PC-9 (cell line): ENCODE data around the gene DLL4. TPM values are rescaled to one million over a fixed set of nuclear protein-coding genes. Genes with fewer than 3 reads are reported as not detected.

Source experiments
- BruUV-seq: library from RNA; stranded (reverse); fragments of 400-500 nt; replicated peaks from 2 replicates; lab custom pipeline; 2021; lab: Mats Ljungman, UMichigan
- CTCF ChIA-PET: fragments of 300-600 bp; sonication (Branson Sonifier 250); formaldehyde crosslinking; loops from one replicate; lab custom pipeline; 2022; ENCODE audit warnings: antibody characterized with exemption; lab: Charles Lee
- POLR2A ChIA-PET: fragments of 300-600 bp; sonication (Branson Sonifier 250); formaldehyde crosslinking; loops from one replicate; lab custom pipeline; 2022; ENCODE audit warnings: antibody characterized with exemption; ENCODE audit not compliant: unreplicated experiment; lab: Charles Lee
- DNase-seq, 2 experiments: peaks; one replicate each; pipeline versions ENCODE4 v3.0.0 to v3.0.0-alpha.2; 2015 to 2022; ENCODE audit warnings: mixed read lengths in 1 of 2
- H2AFZ ChIP-seq: fragments of 200-600 bp; sonication (generic); 2 replicates; pipeline ENCODE4 v1.8.1; 2017; ENCODE audit warnings: antibody characterized with exemption
- H3F3A ChIP-seq: fragments of 200-600 bp; sonication (generic); 2 replicates; pipeline ENCODE4 v1.8.1; 2017; ENCODE audit warnings: antibody characterized with exemption, mild to moderate bottlenecking, low read depth; ENCODE audit not compliant: insufficient read depth
- H3K27ac ChIP-seq: fragments of 200-600 bp; sonication (generic); 2 replicates; pipeline ENCODE4 v1.6.1; 2016; ENCODE audit warnings: mixed run types
- H3K27me3 ChIP-seq: fragments of 200-600 bp; sonication (generic); 2 replicates; pipeline ENCODE4 v1.6.1; 2016; ENCODE audit warnings: low read depth, mixed run types; ENCODE audit not compliant: insufficient read depth
- H3K36me3 ChIP-seq: fragments of 200-600 bp; sonication (generic); 2 replicates; pipeline ENCODE4 v1.6.1; 2016; ENCODE audit warnings: low read depth, mixed run types
- H3K4me1 ChIP-seq: fragments of 200-600 bp; sonication (generic); replicated peaks from 2 replicates; pipeline ENCODE4 v1.6.1; 2016; ENCODE audit warnings: mixed run types; ENCODE audit not compliant: insufficient read depth
- H3K4me2 ChIP-seq: fragments of 200-600 bp; sonication (generic); 2 replicates; pipeline ENCODE4 v1.6.1; 2017; ENCODE audit warnings: mixed run types
- H3K4me3 ChIP-seq: fragments of 200-600 bp; sonication (generic); 2 replicates; pipeline ENCODE4 v1.6.1; 2016; ENCODE audit warnings: mixed run types
- H3K79me2 ChIP-seq: fragments of 200-600 bp; sonication (generic); 2 replicates; pipeline ENCODE4 v1.6.1; 2017; ENCODE audit warnings: low read depth, mixed run types
- H3K9me2 ChIP-seq: fragments of 200-600 bp; sonication (generic); 2 replicates; pipeline ENCODE4 v1.8.1; 2017; ENCODE audit warnings: mild to moderate bottlenecking; ENCODE audit not compliant: insufficient read depth
- H3K9me3 ChIP-seq: fragments of 200-600 bp; sonication (generic); 2 replicates; pipeline ENCODE4 v1.8.1; 2016; ENCODE audit warnings: low read depth; ENCODE audit not compliant: insufficient read depth
- H4K20me1 ChIP-seq: fragments of 200-600 bp; sonication (generic); 2 replicates; pipeline ENCODE4 v1.8.1; 2017; ENCODE audit not compliant: insufficient read depth
- CTCF ChIP-seq: fragments of 200-600 bp; sonication (generic); conservative IDR thresholded peaks from 2 replicates; pipeline ENCODE4 v1.6.1; 2017; ENCODE audit warnings: mixed run types, antibody characterized with exemption, mild to moderate bottlenecking, moderate library complexity
- EZH2 ChIP-seq: fragments of 200-600 bp; sonication (generic); IDR thresholded peaks from 2 replicates; pipeline ENCODE4 v1.8.0; 2017; ENCODE audit warnings: antibody characterized with exemption, low read depth
- intact Hi-C: fragments of 100-400 bp; cut with micrococcal nuclease; formaldehyde crosslinking; loops from one replicate; pipeline ENCODE4 v1.10.0; 2022; ENCODE audit not compliant: unreplicated experiment
- total RNA-seq: library from RNA; stranded (reverse); gene quantifications from 2 replicates; pipeline ENCODE4 v1.2.3, GENCODE V29; 2021

The DLL4 gene
- total RNA-seq, 1 experiment from 2014 or later, result 0.48 TPM

- Histone ChIP-seq H3K36me3 (no peaks in the 10 kb centered on the region; the same call in 1 of the 2 replicates), H3K4me2 (no peak overlapping the region), H3K4me1 (peaks cover 11% of the 10 kb centered on the region), H3K9me3 (no peaks in the 10 kb centered on the region), H3K27ac (no peak overlapping the region), H3K4me3 (no peak overlapping the region), H2AFZ (no peak overlapping the region), H3K9me2 (no peaks in the 10 kb centered on the region), H3K79me2 (peaks cover 19% of the 10 kb centered on the region), H3F3A (no peaks in the 10 kb centered on the region; the same call in 1 of the 2 replicates), H3K27me3 (no peaks in the 10 kb centered on the region), H4K20me1 (no peaks in the 10 kb centered on the region; the same call in 1 of the 2 replicates)
- intact Hi-C loops, result loop anchor here (5.0 to 10.0 kb wide), 2 partner anchors 913 to 1235 kb away; no protein-coding TSS in a partner anchor
- no peak for DNase-seq
- BruUV-seq, result no TSS peak
- CTCF ChIA-PET, result no interaction called here
- TF ChIP-seq CTCF (no peak), EZH2 (no peak)
- POLR2A ChIA-PET, result no interaction called here
Measured at GRCh38 chr15:40899536-40900207, 29.5 kb upstream of the DLL4 start.

- Histone ChIP-seq H3K4me1 (peaks cover 6% of the 10 kb centered on the region), H3K4me2 (no peak overlapping the region), H3K4me3 (no peak overlapping the region), H3K27me3 (no peaks in the 10 kb centered on the region), H3K27ac (no peak overlapping the region), H2AFZ (no peak overlapping the region), H4K20me1 (no peaks in the 10 kb centered on the region; the same call in 1 of the 2 replicates), H3K36me3 (no peaks in the 10 kb centered on the region; the same call in 1 of the 2 replicates), H3K79me2 (peaks cover 11% of the 10 kb centered on the region), H3F3A (peaks cover 7% of the 10 kb centered on the region; the same call in 1 of the 2 replicates), H3K9me2 (no peaks in the 10 kb centered on the region), H3K9me3 (no peaks in the 10 kb centered on the region)
- CTCF ChIA-PET, result no interaction called here
- POLR2A ChIA-PET, result no interaction called here
- TF ChIP-seq EZH2, result no peak
- no peak for TF ChIP-seq CTCF
- DNase-seq, result no peak
- BruUV-seq, result no TSS peak
- intact Hi-C loops, result loop anchor here (5.0 to 10.0 kb wide), 2 partner anchors 912 to 1234 kb away; no protein-coding TSS in a partner anchor
Measured at GRCh38 chr15:40900256-40901052, 28.7 kb upstream of the DLL4 start.

GRCh38 chr15:40901053-40901443 is 28.1 kb upstream of the DLL4 start:
- Histone ChIP-seq H2AFZ (no peak overlapping the region), H3K27ac (no peak overlapping the region), H3F3A (peaks cover 13% of the 10 kb centered on the region; the same call in 1 of the 2 replicates), H4K20me1 (no peaks in the 10 kb centered on the region; the same call in 1 of the 2 replicates), H3K79me2 (peaks cover 5% of the 10 kb centered on the region; the same call in 1 of the 2 replicates), H3K27me3 (no peaks in the 10 kb centered on the region), H3K9me2 (no peaks in the 10 kb centered on the region), H3K4me1 (0 out of 2 replicates have a peak, but pooled peaks cover under 1% of the 10 kb centered on the region), H3K9me3 (no peaks in the 10 kb centered on the region), H3K36me3 (no peaks in the 10 kb centered on the region; the same call in 1 of the 2 replicates), H3K4me2 (no peak overlapping the region), H3K4me3 (no peak overlapping the region)
- TF ChIP-seq CTCF (no peak), EZH2 (no peak)
- CTCF ChIA-PET, result no interaction called here
- POLR2A ChIA-PET, result no interaction called here
- no TSS peak for BruUV-seq
- intact Hi-C loops, result loop anchor here (5.0 to 10.0 kb wide), 2 partner anchors 911 to 1234 kb away; no protein-coding TSS in a partner anchor
- DNase-seq, result no peak
